OCI-LY1 (cell line): ENCODE data around the gene CTNNA2.

Experiments
- CTCF ChIP-seq: fragments of 200-600 bp; sonication (generic), shearing (Covaris generic); IDR thresholded peaks from 2 replicates; pipeline ENCODE4 v1.5.1; 2017; ENCODE audit warnings: mild to moderate bottlenecking, antibody characterized with exemption, low read length, moderate library complexity, mixed read lengths
- EZH2 ChIP-seq: fragments of 200-600 bp; sonication (generic), shearing (Covaris generic); IDR thresholded peaks from 2 replicates; pipeline ENCODE4 v1.8.0; 2017; ENCODE audit warnings: borderline replicate concordance, mixed run types, mild to moderate bottlenecking, antibody characterized with exemption, low read length, moderate library complexity, mixed read lengths

- no peak for TF ChIP-seq CTCF
- no peak for TF ChIP-seq EZH2
Measured at GRCh38 chr2:80592106-80592505, 1079.3 kb downstream of the CTNNA2 start.
